COLO668 (cell line): ENCODE data around the gene CDK7.
"Not testable (repeated sequence)": the region's sequence is repeated elsewhere in the genome, so short reads cannot be mapped to it uniquely, and the experiment has no call there.

Experiments used
- DNase-seq: peaks from one replicate; lab custom pipeline; 2025; ENCODE audit not compliant: unreplicated experiment; lab: John Stamatoyannopoulos, UW

CDK7 gene

DNA sequence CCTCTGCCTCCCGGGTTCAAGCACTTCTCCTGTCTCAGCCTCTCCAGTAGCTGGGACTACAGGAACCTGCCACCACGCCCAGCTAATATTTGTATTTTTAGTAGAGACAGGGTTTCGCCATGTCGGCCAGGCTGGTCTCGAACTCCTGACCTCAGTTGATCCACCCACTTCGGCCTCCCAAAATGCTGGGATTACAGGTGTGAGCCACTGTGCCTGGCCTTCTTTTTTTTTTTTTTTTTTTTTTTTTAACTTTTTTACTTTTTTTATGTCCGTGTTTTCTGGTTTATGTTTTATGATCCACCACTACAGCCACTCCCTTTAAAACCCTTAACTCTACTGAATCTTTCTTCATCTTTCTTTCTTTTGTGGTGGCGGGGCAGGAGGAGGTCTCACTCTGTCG lies 2.0 kb downstream of the CDK7 start:
- DNase-seq: not testable (repeated sequence)

DNA sequence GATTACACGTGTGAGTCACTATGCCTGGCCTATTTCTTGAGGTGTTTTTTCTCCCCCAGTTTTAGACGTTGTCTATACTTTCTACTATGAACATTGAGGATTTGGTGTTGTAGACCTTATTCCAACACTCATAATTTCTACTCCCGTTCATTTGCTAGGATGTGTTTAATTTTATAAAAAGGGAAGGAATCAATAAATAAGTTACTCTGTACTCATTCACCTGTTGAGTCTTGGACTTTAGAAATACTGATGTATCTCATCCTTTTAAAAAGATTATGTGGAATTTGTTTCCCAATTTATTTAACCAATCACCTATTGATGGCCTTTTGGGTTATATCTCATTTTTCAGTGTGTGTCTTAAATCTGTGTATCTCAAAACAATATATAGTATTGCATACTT lies 3.2 kb downstream of the CDK7 start:
- no peak for DNase-seq

DNA sequence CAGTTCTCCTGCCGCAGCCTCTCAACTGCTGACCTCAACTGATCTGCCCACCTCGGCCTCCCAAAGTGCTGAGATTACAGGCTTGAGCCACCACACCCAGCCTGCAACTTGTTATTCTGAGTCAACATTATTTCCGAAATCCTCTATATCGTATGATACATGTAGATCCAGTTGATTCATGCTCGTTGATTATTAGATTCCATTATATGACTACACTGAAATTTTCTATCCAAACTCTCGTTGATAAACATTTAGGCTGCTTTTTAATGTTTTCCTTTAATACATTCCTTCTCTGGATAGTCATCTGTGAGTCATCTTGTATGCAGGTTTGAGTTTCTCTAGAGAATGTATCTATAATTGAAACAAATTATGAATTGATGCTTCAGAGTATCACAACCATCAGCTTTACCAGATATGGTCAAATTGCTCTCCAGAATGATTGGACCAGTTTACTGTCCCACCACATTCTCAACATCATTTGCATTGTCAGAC lies 4.1 kb downstream of the CDK7 start:
- DNase-seq: no peak

DNA sequence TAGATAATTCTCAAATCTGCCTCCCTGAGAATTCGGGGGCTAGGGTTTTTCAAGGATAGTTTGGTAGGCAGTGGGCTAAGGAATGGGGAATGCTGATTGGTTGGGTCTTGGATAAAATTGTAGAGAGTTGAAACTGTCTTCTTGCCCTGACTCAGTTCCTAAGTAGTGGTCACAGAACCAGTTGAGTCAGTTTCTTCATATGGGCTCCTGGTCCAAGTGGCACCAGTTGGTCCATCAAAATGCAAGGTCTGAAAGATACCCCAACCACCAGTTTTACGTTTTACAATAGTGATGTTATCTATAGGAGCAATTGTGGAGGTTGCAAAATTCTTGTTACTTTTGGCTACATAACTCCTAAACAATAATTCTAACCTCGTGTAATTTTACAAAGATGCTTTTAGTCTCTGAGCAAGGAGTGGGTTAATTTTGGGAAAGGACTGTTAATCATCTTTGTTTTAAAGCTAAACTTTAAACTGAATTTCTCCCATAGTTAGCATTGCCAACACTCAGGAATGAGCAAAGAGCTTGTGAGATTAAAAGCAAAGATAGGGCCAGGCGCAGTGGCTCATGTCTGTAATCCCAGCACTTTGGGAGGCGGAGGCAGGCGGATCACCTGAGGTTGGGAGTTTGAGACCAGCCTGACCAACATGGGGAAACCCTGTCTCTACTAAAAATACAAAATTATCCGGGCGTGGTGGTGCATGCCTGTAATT lies 7.7 kb downstream of the CDK7 start:
- no peak for DNase-seq

DNA sequence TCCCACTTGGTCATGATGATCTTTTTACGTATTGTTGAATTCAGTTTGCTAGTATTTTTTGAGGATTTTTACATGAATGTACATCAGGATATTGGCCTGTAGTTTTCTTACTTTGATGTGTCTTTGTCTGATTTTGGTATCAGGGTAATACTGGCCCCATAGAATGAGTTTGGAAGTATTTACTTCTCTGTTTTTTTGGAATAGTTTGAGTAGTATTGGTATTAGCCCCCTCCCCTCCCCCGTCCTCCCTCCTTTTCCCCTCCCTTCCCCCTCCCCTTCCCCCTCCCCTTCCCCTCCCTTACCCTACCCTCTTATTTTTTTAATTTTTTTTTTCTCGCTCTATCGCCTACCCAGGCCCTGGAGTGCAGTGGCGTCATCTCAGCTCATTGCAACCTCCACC lies 10.3 kb downstream of the CDK7 start:
- no peak for DNase-seq

GRCh38 chr5:69248019-69248418 lies 13.3 kb downstream of the CDK7 start:
- DNase-seq: no peak

DNA sequence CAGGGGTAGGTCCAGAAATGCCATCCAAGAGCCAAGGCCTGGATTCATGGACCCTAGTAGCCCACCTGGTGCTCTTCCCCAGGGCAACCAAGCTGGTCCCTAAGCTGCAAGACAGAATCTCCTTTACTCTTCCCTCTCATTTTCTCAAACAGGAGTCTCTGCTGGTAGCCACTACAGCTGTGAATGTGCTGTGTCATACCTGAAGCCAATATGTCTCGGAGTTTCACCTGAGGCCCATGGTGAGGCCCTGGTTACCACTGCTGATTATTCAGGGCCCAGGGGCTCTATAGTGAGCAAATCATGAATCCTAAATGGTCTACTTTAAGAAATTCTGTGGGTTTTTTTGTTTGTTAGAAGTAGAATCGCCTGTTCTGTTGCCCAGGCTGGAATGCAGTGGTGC lies 15.9 kb downstream of the CDK7 start:
- DNase-seq: no peak

- DNase-seq: no peak
Observed at GRCh38 chr5:69252437-69252836, 17.8 kb downstream of the CDK7 start.

DNA sequence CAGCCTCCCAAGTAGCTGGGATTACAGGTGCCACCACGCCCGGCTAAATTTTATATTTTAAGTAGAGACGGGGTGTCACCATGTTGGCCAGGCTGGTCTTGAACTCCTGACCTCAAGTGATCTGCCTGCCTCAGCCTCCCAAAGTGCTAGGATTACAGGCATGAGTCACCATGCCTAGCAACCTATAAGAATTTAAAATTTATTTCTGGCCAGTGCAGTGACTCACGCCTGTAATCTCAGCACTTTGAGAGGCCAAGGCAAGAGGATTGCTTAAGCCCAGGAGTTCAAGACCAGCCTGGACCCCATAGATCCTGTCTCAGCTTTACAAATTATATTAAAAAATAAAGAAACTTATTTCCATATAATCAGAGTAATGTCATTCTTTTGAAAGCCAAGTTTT lies 21.3 kb downstream of the CDK7 start:
- DNase-seq: not testable (repeated sequence)

- no peak for DNase-seq
Observed at GRCh38 chr5:69257577-69257976, 22.9 kb downstream of the CDK7 start.

GRCh38 chr5:69261034-69261433 lies 26.3 kb downstream of the CDK7 start:
- DNase-seq: no peak

DNA sequence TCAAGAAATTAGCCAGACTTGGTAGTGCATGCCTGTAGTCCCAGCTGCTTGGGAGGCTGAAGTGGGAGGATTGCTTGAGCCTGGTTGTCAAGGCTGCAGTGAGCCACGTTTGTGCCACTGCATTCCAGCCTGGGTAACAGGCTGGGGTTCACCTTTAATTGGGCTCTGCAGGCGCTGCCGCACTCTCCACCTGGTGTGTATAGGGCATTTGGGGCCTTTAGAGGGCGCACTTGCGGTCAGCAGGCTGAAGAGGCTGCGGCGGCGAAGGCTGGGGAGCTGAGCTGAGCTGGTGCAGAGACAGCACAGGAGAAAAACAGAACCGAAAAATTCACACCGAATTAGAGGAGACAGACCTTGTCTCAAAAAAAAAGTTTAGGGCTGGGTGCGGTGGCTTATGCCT lies 31.2 kb downstream of the CDK7 start:
- peak; percentile 7 for DNase-seq

GRCh38 chr5:69268899-69269298 lies 34.2 kb downstream of the CDK7 start:
- no peak for DNase-seq

DNA sequence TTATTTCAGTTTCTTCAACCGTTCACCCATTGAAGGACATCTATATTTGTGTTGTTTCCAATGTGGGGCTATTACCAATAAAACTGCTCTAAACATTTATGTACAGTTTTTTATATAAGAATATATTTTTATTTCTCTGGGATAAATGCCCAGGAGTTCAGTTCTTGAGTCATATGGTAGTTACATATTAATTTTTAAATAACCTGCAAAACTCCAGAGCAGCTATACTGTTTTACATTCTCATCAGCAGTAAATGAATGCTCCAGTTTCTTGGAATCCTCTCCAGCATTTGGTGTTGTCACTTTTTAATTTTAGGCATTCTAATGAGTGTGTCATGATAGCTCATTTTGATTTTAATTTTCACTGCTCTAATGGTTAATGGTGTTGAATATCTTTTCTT lies 36.2 kb downstream of the CDK7 start:
- no peak for DNase-seq

DNA sequence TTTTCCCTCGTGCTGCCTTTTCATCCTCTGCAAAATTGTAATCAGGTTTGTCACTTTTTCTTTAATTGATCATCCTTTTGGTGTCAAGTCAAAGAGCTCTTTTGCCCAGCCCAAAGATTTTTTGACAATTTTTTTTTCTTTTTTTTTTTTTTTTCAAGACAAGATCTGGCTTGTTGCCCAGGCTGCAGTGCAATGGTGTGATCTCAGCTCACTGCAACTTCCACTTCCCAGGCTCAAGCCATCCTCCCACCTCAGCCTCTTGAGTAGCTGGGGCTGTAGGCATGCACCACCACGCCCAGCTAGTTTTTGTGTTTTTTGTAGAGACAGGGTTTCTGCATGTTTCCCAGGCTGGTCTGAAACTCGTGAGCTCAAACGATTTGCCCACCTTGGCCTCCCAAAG lies 36.7 kb downstream of the CDK7 start:
- DNase-seq: no peak

DNA sequence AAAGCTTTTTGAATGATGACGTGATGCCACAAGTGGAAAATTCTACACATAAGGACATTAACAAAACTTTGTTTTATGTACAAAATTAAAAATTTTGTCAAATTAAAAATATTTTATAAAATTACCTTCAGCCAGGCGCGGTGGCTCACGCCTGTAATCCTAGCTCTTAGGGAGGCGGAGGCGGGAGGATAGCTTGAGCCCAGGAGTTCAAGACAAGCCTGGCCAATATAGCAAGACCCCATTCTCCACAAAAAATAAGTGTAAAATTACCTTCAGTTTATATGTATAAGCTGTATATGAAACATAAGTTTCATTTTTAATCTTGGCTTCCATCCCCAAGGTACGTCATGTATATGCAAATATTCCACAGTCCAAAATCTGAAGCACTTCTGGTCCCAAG lies 40.9 kb downstream of the CDK7 start:
- DNase-seq: no peak

GRCh38 chr5:69276422-69277174 lies 41.9 kb downstream of the CDK7 start:
- no peak for DNase-seq

DNA sequence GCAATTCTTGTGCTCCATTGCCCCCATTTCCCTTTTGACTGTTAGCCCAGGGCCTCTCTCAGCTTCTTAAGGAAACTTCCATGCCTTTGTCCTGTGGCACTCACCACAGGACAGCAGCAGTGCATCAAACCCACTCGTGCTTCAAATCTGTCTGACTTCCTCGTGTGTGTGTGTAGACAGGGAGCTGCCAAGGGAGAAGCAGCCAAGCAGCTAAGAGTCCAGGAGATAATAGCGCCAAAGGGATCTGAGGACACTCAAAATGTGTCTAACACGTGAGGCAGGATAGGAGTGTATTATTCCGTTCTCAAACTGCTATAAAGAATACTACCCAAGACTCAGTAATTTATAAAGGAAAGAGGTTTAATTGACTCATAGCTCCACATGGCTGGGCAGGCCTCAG lies 44.8 kb downstream of the CDK7 start:
- no peak for DNase-seq

GRCh38 chr5:69281114-69281513 lies 46.4 kb downstream of the CDK7 start:
- no peak for DNase-seq

GRCh38 chr5:69284203-69284602 lies 49.5 kb downstream of the CDK7 start:
- DNase-seq: no peak

- DNase-seq: no peak
Observed at GRCh38 chr5:69285448-69286116, 50.9 kb downstream of the CDK7 start.

GRCh38 chr5:69288069-69288468 lies 53.4 kb downstream of the CDK7 start:
- DNase-seq: no peak
